WTC11 (cell line): ENCODE results near the gene GREB1. TPM values are rescaled to one million over a fixed set of nuclear protein-coding genes. Genes with fewer than 3 reads are reported as not detected.

Source experiments
- ATAC-seq: fragments of 200-7000 bp; cut with Tn5 transposase; 2 replicates; pipeline ENCODE4 v1.10.0; 2021; ENCODE audit warnings: mild to moderate bottlenecking, moderate library complexity
- CTCF ChIA-PET: fragments of 300-600 bp; sonication (Branson Sonifier 250); formaldehyde crosslinking; loops from one replicate; lab custom pipeline; 2021; ENCODE audit warnings: antibody characterized with exemption; lab: Charles Lee
- POLR2A ChIA-PET: fragments of 350-600 bp; sonication (Branson Sonifier 250); formaldehyde crosslinking; loops from one replicate; lab custom pipeline; 2021; ENCODE audit warnings: antibody characterized with exemption; lab: Charles Lee
- DNase-seq: peaks from one replicate; pipeline ENCODE4 v3.0.0; 2021; ENCODE audit warnings: low spot score
- H3K27ac Mint-ChIP-seq: 2 replicates; pipeline ENCODE4 v1.8.0; 2021; ENCODE audit warnings: mixed read lengths
- H3K27me3 Mint-ChIP-seq: 2 replicates; pipeline ENCODE4 v1.8.0; 2021; ENCODE audit warnings: low read depth, mild to moderate bottlenecking, moderate library complexity, mixed read lengths
- H3K36me3 Mint-ChIP-seq: 2 replicates; pipeline ENCODE4 v1.8.0; 2021; ENCODE audit warnings: mixed read lengths
- H3K4me1 Mint-ChIP-seq: 2 replicates; pipeline ENCODE4 v1.8.0; 2022; ENCODE audit warnings: mixed read lengths
- H3K4me3 Mint-ChIP-seq: 2 replicates; pipeline ENCODE4 v1.8.0; 2021; ENCODE audit warnings: mild to moderate bottlenecking, moderate library complexity, mixed read lengths
- H3K9me3 Mint-ChIP-seq: 2 replicates; pipeline ENCODE4 v1.8.0; 2021; ENCODE audit warnings: mixed read lengths
- AFF4 ChIP-seq: sonication (generic); formaldehyde crosslinking; IDR thresholded peaks from 2 replicates; pipeline ENCODE4 v1.8.1; 2023; ENCODE audit warnings: mild to moderate bottlenecking, missing genetic modification reagents, borderline replicate concordance
- CREB1 ChIP-seq: sonication (generic); formaldehyde crosslinking; IDR thresholded peaks from 2 replicates; pipeline ENCODE4 v1.8.0; 2023; ENCODE audit warnings: mild to moderate bottlenecking, missing genetic modification reagents
- ETV6 ChIP-seq: sonication (generic); formaldehyde crosslinking; IDR thresholded peaks from 2 replicates; pipeline ENCODE4 v1.8.1; 2022; ENCODE audit warnings: mild to moderate bottlenecking, missing genetic modification reagents
- HMGA2 ChIP-seq: fragments of 250-450 bp; sonication (Bioruptor Pico); IDR thresholded peaks from 2 replicates; pipeline ENCODE4 v1.4.0; 2021; ENCODE audit warnings: mild to moderate bottlenecking, moderate library complexity
- IRF1 ChIP-seq: sonication (generic); formaldehyde crosslinking; IDR thresholded peaks from 2 replicates; pipeline ENCODE4 v1.8.0; 2023; ENCODE audit warnings: missing genetic modification reagents
- KAT7 ChIP-seq: sonication (generic); formaldehyde crosslinking; IDR thresholded peaks from 2 replicates; pipeline ENCODE4 v1.8.1; 2023; ENCODE audit warnings: missing genetic modification reagents, mild to moderate bottlenecking, borderline replicate concordance
- NFATC4 ChIP-seq: fragments of 250-450 bp; sonication (Bioruptor Pico); IDR thresholded peaks from 2 replicates; pipeline ENCODE4 v1.9.0; 2021; ENCODE audit warnings: mild to moderate bottlenecking
- NR2C2 ChIP-seq: sonication (generic); formaldehyde crosslinking; IDR thresholded peaks from 2 replicates; pipeline ENCODE4 v1.8.0; 2022; ENCODE audit warnings: mild to moderate bottlenecking, missing genetic modification reagents
- PRRX2 ChIP-seq: fragments of 250-450 bp; sonication (Bioruptor Pico); IDR thresholded peaks from 2 replicates; pipeline ENCODE4 v1.8.0; 2021; ENCODE audit warnings: mild to moderate bottlenecking
- SP1 ChIP-seq: sonication (generic); formaldehyde crosslinking; conservative IDR thresholded peaks from 2 replicates; pipeline ENCODE4 v1.8.1; 2022; ENCODE audit warnings: missing genetic modification reagents
- STAT6 ChIP-seq: sonication (generic); formaldehyde crosslinking; conservative IDR thresholded peaks from 2 replicates; pipeline ENCODE4 v1.8.1; 2023; ENCODE audit warnings: mild to moderate bottlenecking, low read depth, missing genetic modification reagents, moderate library complexity
- ZBTB21 ChIP-seq: sonication (generic); formaldehyde crosslinking; IDR thresholded peaks from 2 replicates; pipeline ENCODE4 v1.8.1; 2023; ENCODE audit warnings: mild to moderate bottlenecking, missing genetic modification reagents, borderline replicate concordance
- ZNF121 ChIP-seq: sonication (generic); formaldehyde crosslinking; IDR thresholded peaks from 2 replicates; pipeline ENCODE4 v1.8.0; 2023; ENCODE audit warnings: missing genetic modification reagents
- total RNA-seq: library from RNA; stranded (reverse); gene quantifications from 3 replicates; pipeline ENCODE4 v1.2.3, GENCODE V29; 2021
- TF ChIP-seq, protein P1 (sequence below): fragments of 200-600 bp; IDR thresholded peaks from 2 replicates; pipeline ENCODE4 v1.8.0; 2022; ENCODE audit warnings: antibody characterized with exemption
- TF ChIP-seq, protein P2 (sequence below): fragments of 250-450 bp; sonication (Bioruptor Pico); IDR thresholded peaks from 2 replicates; pipeline ENCODE4 v1.9.0; 2021; ENCODE audit warnings: mild to moderate bottlenecking

Gene GREB1
- total RNA-seq, 1 experiment from 2014 or later: 35.7 TPM

DNA sequence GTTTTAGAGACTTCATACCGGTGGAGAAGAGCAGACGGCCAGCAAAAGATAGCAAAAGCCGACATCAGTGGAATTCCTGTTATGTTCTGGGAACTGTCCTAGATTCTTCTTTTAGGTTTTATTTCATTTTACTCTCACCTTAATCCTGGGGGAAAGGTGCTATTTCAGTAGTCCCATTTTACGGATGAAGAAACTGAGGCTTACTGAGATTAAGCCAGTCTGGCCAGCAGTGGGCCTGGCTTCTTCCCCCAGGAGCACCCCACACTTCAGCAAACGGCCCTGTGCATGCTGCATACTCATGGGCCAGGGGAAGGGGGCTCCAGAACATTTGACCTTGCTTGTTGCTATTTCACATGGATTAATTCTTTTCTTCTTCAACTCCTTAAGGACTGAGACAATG lies 79.5 kb downstream of the GREB1 start:
- ChIA-PET CTCF (no interaction called here), POLR2A (no interaction called here)
- ATAC-seq (no peak), DNase-seq (no peak)
- Mint-ChIP-seq H3K4me3 (no peak overlapping the region), H3K27me3 (no peaks in the 10 kb centered on the region), H3K27ac (no peak overlapping the region), H3K9me3 (no peaks in the 10 kb centered on the region), H3K36me3 (peaks cover 43% of the 10 kb centered on the region), H3K4me1 (no peaks in the 10 kb centered on the region)
- TF ChIP-seq HMGA2: no peak
- TF ChIP-seq AFF4 (CRISPR knock-in tag): no peak
- no peak for TF ChIP-seq ZNF121
- TF ChIP-seq, protein P1, sequence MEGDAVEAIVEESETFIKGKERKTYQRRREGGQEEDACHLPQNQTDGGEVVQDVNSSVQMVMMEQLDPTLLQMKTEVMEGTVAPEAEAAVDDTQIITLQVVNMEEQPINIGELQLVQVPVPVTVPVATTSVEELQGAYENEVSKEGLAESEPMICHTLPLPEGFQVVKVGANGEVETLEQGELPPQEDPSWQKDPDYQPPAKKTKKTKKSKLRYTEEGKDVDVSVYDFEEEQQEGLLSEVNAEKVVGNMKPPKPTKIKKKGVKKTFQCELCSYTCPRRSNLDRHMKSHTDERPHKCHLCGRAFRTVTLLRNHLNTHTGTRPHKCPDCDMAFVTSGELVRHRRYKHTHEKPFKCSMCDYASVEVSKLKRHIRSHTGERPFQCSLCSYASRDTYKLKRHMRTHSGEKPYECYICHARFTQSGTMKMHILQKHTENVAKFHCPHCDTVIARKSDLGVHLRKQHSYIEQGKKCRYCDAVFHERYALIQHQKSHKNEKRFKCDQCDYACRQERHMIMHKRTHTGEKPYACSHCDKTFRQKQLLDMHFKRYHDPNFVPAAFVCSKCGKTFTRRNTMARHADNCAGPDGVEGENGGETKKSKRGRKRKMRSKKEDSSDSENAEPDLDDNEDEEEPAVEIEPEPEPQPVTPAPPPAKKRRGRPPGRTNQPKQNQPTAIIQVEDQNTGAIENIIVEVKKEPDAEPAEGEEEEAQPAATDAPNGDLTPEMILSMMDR: no peak

GRCh38 chr2:11615209-11615608 lies 81.4 kb downstream of the GREB1 start:
- Mint-ChIP-seq H3K4me1 (no peaks in the 10 kb centered on the region), H3K9me3 (no peaks in the 10 kb centered on the region), H3K4me3 (no peak overlapping the region), H3K36me3 (peaks cover 44% of the 10 kb centered on the region), H3K27ac (no peak overlapping the region), H3K27me3 (no peaks in the 10 kb centered on the region)
- no peak for DNase-seq
- ChIA-PET POLR2A (no interaction called here), CTCF (no interaction called here)
- no peak for TF ChIP-seq SP1
- ATAC-seq: no peak

DNA sequence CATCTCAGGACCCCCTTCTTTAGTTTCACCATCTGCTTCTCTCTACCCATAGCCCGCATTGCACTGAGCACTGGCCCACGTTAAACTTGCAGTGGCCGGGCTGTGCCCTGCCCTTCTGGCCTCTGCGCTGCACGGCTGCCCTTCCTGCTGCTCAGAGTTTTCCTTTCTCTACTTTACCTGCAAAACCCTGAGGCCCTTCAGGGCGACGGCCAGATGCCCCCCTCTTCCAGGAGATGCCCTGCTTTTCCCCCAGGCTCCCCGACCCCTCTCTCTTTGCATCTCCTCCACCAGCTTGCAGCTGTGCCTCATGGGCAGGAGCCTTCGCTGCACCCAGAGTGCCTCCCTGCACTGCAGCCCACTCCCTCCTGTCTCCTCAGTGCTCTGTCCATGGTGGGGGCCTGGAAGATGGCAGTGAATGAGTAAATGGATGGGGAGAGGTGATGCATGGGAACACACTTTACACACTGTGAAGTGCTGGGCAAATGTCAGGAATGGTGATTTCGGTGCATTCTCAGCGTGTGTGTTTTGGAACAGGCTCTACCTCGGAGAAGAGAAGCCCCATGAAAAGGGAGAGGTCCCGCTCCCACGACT lies 82.3 kb downstream of the GREB1 start:
- ChIA-PET CTCF (interaction anchor here (1.4 kb wide), 1 partner anchor 138 kb away, joined by 3 read pairs; no protein-coding TSS in a partner anchor), POLR2A (no interaction called here)
- peaks cover 45% of the 10 kb centered on the region for H3K36me3 Mint-ChIP-seq
- H3K27me3 Mint-ChIP-seq: no peaks in the 10 kb centered on the region
- no peak for TF ChIP-seq STAT6 (CRISPR knock-in tag)
- no peak for TF ChIP-seq ETV6 (CRISPR knock-in tag)
- TF ChIP-seq, protein P2, sequence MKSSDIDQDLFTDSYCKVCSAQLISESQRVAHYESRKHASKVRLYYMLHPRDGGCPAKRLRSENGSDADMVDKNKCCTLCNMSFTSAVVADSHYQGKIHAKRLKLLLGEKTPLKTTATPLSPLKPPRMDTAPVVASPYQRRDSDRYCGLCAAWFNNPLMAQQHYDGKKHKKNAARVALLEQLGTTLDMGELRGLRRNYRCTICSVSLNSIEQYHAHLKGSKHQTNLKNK: no peak
- no peak for TF ChIP-seq PRRX2 (CRISPR knock-in tag)
- TF ChIP-seq CREB1: no peak
- TF ChIP-seq NR2C2: no peak
- TF ChIP-seq NFATC4: no peak
- TF ChIP-seq IRF1 (CRISPR knock-in tag): no peak
- TF ChIP-seq KAT7 (CRISPR knock-in tag): no peak
- TF ChIP-seq ZBTB21 (CRISPR knock-in tag): no peak
- ATAC-seq (no peak), DNase-seq (no peak)
- H3K9me3 Mint-ChIP-seq: no peaks in the 10 kb centered on the region
- no peak overlapping the region for H3K4me3 Mint-ChIP-seq
- H3K27ac Mint-ChIP-seq: no peak overlapping the region; the same call in 1 of the 2 replicates
- H3K4me1 Mint-ChIP-seq: no peaks in the 10 kb centered on the region
